SK-N-SH (cell line): ENCODE results near the gene HHAT.

Experiments
- POLR2AphosphoS5 ChIP-seq: IDR thresholded peaks from 2 replicates; pipeline ENCODE4 v1.6.1; 2012; ENCODE audit warnings: low read depth, low read length
- YY1 ChIP-seq: IDR thresholded peaks from 2 replicates; pipeline ENCODE4 v1.4.0; 2012; ENCODE audit warnings: low read depth, mild to moderate bottlenecking
- TF ChIP-seq, protein P1 (sequence below): fragments of 200-600 bp; sonication (generic); IDR thresholded peaks from 2 replicates; pipeline ENCODE4 v1.6.1; 2017; ENCODE audit warnings: antibody characterized with exemption, mild to moderate bottlenecking, moderate library complexity
- TF ChIP-seq, protein P2 (sequence below): IDR thresholded peaks from 2 replicates; pipeline ENCODE4 v1.4.0; 2012; ENCODE audit warnings: low read depth, borderline replicate concordance
- TF ChIP-seq, protein P3 (sequence below): IDR thresholded peaks from 2 replicates; pipeline ENCODE4 v1.6.1; 2012; ENCODE audit warnings: mild to moderate bottlenecking, low read depth, low read length, moderate library complexity
- TF ChIP-seq, protein P4 (sequence below): fragments of 150-350 bp; IDR thresholded peaks from 2 replicates; pipeline ENCODE4 v1.6.1; 2017; ENCODE audit warnings: antibody characterized with exemption, low read length, low read depth, borderline replicate concordance

DNA sequence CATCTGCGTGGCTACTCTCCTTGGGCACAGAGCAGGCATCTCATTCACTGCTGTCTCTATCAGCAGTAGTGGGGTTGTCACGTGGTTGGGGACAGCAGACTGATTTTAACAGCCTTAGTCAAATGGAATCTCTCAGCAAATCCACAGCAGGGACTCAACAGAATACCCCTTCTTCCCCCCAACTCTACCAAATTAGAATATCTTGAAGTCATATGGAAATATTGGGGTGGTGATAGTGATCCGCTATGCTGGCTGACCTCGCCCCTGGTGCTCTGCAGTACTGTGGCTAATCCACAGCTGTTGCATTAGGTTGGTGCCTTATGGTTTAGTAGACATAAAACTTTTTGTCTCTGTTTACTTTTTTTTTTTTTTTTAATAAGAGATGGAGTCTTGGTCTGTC is 23.9 kb downstream of the HHAT start:
- TF ChIP-seq, protein P1, sequence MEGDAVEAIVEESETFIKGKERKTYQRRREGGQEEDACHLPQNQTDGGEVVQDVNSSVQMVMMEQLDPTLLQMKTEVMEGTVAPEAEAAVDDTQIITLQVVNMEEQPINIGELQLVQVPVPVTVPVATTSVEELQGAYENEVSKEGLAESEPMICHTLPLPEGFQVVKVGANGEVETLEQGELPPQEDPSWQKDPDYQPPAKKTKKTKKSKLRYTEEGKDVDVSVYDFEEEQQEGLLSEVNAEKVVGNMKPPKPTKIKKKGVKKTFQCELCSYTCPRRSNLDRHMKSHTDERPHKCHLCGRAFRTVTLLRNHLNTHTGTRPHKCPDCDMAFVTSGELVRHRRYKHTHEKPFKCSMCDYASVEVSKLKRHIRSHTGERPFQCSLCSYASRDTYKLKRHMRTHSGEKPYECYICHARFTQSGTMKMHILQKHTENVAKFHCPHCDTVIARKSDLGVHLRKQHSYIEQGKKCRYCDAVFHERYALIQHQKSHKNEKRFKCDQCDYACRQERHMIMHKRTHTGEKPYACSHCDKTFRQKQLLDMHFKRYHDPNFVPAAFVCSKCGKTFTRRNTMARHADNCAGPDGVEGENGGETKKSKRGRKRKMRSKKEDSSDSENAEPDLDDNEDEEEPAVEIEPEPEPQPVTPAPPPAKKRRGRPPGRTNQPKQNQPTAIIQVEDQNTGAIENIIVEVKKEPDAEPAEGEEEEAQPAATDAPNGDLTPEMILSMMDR = no peak
- TF ChIP-seq POLR2AphosphoS5 (no peak), YY1 (no peak)
- TF ChIP-seq, protein P2, sequence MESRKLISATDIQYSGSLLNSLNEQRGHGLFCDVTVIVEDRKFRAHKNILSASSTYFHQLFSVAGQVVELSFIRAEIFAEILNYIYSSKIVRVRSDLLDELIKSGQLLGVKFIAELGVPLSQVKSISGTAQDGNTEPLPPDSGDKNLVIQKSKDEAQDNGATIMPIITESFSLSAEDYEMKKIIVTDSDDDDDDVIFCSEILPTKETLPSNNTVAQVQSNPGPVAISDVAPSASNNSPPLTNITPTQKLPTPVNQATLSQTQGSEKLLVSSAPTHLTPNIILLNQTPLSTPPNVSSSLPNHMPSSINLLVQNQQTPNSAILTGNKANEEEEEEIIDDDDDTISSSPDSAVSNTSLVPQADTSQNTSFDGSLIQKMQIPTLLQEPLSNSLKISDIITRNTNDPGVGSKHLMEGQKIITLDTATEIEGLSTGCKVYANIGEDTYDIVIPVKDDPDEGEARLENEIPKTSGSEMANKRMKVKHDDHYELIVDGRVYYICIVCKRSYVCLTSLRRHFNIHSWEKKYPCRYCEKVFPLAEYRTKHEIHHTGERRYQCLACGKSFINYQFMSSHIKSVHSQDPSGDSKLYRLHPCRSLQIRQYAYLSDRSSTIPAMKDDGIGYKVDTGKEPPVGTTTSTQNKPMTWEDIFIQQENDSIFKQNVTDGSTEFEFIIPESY = no peak
- TF ChIP-seq, protein P3, sequence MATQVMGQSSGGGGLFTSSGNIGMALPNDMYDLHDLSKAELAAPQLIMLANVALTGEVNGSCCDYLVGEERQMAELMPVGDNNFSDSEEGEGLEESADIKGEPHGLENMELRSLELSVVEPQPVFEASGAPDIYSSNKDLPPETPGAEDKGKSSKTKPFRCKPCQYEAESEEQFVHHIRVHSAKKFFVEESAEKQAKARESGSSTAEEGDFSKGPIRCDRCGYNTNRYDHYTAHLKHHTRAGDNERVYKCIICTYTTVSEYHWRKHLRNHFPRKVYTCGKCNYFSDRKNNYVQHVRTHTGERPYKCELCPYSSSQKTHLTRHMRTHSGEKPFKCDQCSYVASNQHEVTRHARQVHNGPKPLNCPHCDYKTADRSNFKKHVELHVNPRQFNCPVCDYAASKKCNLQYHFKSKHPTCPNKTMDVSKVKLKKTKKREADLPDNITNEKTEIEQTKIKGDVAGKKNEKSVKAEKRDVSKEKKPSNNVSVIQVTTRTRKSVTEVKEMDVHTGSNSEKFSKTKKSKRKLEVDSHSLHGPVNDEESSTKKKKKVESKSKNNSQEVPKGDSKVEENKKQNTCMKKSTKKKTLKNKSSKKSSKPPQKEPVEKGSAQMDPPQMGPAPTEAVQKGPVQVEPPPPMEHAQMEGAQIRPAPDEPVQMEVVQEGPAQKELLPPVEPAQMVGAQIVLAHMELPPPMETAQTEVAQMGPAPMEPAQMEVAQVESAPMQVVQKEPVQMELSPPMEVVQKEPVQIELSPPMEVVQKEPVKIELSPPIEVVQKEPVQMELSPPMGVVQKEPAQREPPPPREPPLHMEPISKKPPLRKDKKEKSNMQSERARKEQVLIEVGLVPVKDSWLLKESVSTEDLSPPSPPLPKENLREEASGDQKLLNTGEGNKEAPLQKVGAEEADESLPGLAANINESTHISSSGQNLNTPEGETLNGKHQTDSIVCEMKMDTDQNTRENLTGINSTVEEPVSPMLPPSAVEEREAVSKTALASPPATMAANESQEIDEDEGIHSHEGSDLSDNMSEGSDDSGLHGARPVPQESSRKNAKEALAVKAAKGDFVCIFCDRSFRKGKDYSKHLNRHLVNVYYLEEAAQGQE = no peak
- TF ChIP-seq, protein P4, sequence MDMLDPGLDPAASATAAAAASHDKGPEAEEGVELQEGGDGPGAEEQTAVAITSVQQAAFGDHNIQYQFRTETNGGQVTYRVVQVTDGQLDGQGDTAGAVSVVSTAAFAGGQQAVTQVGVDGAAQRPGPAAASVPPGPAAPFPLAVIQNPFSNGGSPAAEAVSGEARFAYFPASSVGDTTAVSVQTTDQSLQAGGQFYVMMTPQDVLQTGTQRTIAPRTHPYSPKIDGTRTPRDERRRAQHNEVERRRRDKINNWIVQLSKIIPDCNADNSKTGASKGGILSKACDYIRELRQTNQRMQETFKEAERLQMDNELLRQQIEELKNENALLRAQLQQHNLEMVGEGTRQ = no peak
